ENCODE data around the gene FANCC.

GRCh38 chr9:95126739-95127138 is 190.8 kb downstream of the FANCC start:
- TF ChIP-seq CTCF (conservative IDR thresholded peaks at IDR 0.05; ENCODE audit: low read depth, low read length) = no peak
- no peak for TF ChIP-seq EZH2 (IDR thresholded peaks at IDR 0.05; ENCODE audit: borderline replicate concordance, low read depth, low read length, poor library complexity, severe bottlenecking)
